ENCODE measurements around the gene RAD51B. TPM values are rescaled to one million over a fixed set of nuclear protein-coding genes. Genes with fewer than 3 reads are reported as not detected.

The RAD51B gene
- total and polyA plus RNA-seq, 8 donors = 1.8 to 30.7 (median 15.3) TPM

Small RNAs within 50 kb of the gene (small RNA-seq; reads per million reads assigned to genes)
- gene RN7SL108P = 0 reads per million in 4 donors
- 0 reads per million in 4 donors for gene RN7SL706P
- gene RNU6-921P = 0 reads per million in 4 donors

Other genes starting within 250 kb of the RAD51B start
- 100 to 1,000 TPM in 1 of 5 donors, 10 to 100 TPM in 3, 1 to 10 TPM in 1; 5.2 to 222 (median 31.6) TPM for gene PIGH, start 219.5 kb upstream of the RAD51B start, total RNA-seq
- gene PIGH, start 219.5 kb upstream of the RAD51B start, polyA plus RNA-seq = 10 to 100 TPM; 10.3 to 23.6 (median 18.5) TPM
- 1 to 10 TPM in 4 of 5 donors, not detected in 1; 1.2 to 9.4 (median 3.9) TPM for gene ARG2, start 199.9 kb upstream of the RAD51B start, total RNA-seq
- gene ARG2, start 199.9 kb upstream of the RAD51B start, polyA plus RNA-seq = 1 to 10 TPM; 2.6 to 4.9 (median 4.0) TPM
- gene VTI1B, start 145.1 kb upstream of the RAD51B start, total RNA-seq = 10 to 100 TPM; 43.0 to 84.3 (median 58.9) TPM
- gene VTI1B, start 145.1 kb upstream of the RAD51B start, polyA plus RNA-seq = 100 to 1,000 TPM in 1 of 3 donors, 10 to 100 TPM in 2; 82.7 to 114 (median 95.1) TPM
- gene RDH11, start 124.0 kb upstream of the RAD51B start, total RNA-seq = 10 to 100 TPM; 10.5 to 71.6 (median 28.3) TPM
- gene RDH11, start 124.0 kb upstream of the RAD51B start, polyA plus RNA-seq = 10 to 100 TPM in 2 of 3 donors, 1 to 10 TPM in 1; 6.9 to 26.4 (median 23.2) TPM
- 10 to 100 TPM in 1 of 5 donors, 1 to 10 TPM in 1, under 1 TPM in 1, not detected in 2; 0.45 to 15.4 (median 9.9) TPM for gene RDH12, start 117.9 kb upstream of the RAD51B start, total RNA-seq
- gene RDH12, start 117.9 kb upstream of the RAD51B start, polyA plus RNA-seq = 1 to 10 TPM in 2 of 3 donors, under 1 TPM in 1; 0.95 to 9.3 (median 1.4) TPM
- 100 to 1,000 TPM in 1 of 5 donors, 10 to 100 TPM in 4; 11.3 to 201 (median 34.1) TPM for gene ZFYVE26, start 3.2 kb upstream of the RAD51B start, total RNA-seq
- 1 to 10 TPM; 2.1 to 3.4 (median 2.9) TPM for gene ZFYVE26, start 3.2 kb upstream of the RAD51B start, polyA plus RNA-seq